HG03159 (cell line): ENCODE results near the gene TRPM6.

Source experiments
- ATAC-seq: cut with Tn5 transposase; IDR thresholded peaks from one replicate; pipeline ENCODE4 v1.9.1; 2021; ENCODE audit warnings: mild to moderate bottlenecking, moderate library complexity; ENCODE audit not compliant: unreplicated experiment

TRPM6 gene

DNA sequence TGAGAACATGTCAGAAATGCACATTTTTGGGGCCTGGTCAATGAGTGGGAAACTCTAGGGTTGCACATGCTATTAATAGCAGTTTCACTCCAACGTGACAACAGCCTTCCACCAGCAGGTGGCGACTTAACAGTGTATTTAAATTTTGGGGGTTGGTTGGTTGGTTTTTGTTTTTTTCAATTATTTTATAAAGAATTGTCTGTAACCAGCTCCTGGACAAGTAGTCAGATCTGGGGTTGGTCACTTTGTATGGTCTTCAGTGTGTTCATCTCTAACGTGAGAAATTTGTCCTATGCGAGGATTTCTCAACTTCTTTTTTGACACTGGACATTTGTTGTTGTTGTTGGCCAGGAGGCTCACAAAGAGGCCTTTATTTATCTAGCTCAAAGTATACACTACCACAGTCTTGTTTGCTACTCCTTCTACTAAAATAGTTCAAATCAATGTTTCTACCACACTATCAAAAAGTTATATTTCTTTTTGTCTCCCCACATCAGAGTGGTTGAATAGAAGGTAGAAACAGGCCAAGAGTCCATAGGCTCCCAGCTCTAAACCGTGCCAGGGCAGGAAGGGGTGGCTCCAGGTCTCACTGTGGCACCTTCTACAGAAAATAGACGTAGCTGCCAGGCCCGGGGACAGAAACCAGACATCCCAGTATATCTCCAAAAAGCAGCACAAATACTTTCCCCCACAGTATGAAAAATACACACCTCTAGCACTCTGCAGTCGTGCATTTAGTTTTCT, 110.4 kb downstream of the TRPM6 start:
- ATAC-seq = peak; percentile 62

DNA sequence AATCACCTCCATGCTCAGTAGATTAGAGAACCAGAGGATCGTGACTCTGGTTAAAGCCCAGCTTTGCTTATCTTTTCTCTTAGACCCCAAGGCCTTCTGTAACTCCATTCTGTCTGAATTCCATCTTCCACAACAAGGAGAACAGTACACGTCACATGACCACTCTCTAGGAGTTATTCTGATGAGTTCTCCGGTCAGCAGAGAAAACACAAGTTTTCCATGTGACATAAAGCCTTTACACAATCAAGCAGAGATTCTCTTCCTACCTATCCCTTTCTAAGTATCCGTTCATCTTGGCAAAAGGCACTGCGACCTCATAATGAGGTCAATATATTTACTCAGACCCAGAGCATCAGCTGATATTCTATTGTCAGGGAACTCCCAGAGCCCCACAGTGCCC, 112.3 kb downstream of the TRPM6 start:
- ATAC-seq = no peak

DNA sequence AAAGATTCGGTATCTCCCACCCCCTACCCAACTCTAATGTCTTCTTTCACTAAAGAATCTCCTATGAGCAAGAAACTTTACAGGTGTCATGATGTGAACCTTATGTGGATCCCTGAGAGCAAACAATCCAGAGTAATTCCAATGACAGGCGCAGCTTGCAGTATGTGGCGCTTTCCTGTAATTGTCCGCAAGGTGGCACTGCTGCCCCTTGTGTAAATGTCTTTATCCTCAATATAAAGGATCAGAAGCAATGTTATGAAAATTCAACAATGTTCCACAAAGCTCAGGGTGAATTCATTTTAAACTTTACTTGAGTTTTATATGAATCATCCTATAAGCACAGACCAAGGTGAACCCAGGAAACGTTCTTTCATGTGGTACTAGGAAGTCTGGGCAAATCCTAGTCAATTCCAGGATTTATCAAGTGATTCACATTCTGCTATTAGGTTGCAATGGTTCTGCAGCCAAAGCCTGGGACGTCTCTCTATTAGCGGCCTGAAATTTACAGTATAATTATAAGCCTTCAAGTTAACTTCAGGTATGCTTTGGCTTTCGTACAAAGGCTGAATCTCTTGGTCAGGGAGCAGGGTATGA, 113.7 kb downstream of the TRPM6 start:
- ATAC-seq = peak; percentile 47

DNA sequence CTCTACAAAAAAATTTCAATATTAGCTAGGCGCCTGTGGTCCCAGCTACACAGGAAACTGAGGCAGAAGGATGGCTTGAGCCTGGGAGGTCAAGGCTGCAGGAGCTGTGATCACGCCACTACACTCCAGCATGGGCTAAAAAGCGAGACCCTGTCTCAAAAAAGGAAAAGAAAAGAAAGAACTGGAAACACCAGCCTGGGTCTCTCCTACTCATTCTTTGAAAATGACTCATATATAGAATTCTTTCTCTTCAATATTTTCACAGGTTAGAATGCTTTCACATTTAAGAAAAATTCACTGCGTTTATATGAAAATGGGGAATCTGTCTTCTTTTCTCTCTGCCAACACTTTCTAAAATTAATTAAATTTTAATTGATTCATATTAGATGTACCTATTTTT, 115.6 kb downstream of the TRPM6 start:
- ATAC-seq = no peak

DNA sequence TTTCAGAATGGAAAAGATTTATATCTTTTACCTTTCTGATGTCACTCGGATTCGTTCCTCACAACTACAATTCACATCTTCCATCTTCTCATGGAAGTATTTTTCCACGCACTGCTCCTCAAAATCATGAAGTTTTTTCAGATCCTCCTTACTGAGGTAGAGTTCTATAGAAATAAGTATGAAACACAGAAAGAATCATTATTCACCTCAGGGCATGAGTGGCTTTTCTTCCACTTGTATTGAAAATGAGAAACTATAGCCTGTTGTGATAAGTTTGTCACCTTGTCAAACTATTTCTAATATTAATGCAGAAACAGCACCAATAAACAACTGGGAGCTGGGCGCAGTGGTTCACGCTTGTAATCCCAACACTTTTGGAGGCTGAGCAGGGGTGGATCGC, 116.0 kb downstream of the TRPM6 start:
- no peak for ATAC-seq

DNA sequence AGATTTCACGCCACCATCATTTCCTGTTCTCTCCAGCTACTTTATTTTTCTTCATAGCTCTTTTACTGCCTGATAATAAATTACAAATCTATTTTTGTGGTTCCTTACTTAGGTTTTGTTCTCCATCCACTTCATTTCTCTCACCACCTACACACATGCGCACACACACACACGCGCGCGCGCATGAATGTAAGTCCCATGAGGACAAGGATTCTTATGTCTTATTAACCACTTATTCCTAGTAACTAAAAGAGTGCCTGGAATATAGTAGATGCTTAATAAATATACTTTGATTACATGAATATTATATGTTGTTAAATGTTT, 116.5 kb downstream of the TRPM6 start:
- ATAC-seq = no peak

DNA sequence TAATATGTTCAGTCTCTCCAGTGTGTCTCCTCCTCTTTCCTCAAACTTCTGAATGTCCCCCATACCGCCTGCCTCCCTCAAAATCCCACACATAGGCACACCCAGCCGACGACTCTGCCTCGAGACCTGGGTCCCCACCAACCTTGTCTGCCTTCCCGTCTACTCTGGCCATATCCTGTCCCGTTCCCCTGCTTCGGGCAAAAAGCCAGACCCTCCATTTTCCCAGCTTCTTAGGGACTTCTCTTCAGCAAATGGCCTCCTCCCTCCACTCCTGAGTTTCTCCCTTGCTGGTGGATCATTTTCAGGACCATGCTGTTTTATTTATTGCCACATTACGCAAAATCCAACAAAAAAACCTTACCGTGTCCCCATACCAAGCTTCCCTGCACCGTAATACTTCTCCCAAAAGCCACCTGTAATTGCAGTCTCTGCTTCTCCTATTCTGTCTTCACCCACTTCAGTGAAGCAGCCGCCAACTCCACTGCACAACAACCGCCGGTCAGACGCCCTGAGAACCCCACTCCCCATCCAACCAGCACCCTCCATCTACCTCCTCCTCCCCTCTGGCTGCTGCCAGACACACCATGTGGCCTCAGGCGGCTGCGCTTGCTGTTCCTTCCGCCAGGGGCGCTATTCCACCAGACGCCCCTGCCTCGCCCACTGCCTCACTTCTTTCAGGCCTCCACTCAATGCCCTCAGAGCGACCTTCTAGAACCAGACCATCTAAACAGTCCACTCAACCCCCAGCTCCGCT, 117.0 kb downstream of the TRPM6 start:
- peak; percentile 79 for ATAC-seq

DNA sequence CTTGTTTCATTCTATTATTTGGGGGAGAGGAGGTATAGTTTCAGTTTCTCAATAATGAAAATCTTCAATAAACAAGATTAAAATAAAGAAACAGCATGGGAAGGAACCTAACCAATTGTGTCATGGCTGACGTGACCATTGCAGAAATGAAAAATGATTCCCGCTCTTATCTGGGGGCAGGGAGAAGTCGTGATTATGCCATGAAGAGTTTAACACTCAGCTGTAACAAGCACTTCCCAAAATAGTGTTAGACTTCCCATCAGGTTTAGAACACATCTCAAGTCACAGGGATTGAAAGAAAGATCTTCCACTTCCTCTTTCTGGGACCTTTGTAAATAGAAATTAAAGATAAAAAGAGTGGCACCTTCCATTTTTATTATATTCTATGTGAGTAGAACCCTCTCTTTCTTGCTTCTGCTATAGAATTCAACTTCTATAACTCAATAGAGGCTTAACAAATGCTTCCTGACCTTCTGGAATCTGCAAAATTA, 122.2 kb downstream of the TRPM6 start:
- ATAC-seq = no peak

DNA sequence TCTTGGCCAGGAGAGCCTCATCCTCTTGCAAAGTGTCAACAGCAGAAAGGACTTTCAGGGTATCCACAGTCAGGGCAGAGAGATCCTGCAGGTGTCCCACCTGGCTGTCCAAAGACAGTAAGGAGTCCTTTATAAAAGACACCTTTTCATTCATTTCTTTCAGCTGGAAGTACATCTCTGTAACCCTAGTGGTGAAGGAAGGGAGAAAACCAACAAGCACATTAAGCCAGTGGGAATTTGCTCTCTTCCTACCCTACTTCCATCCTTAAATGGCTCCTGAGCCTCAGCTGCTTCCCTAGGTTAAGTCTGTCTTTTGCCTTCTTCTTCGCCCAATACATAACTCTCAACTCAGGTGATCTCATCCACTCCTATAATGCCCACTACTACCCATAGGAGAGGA, 124.8 kb downstream of the TRPM6 start:
- ATAC-seq = no peak

DNA sequence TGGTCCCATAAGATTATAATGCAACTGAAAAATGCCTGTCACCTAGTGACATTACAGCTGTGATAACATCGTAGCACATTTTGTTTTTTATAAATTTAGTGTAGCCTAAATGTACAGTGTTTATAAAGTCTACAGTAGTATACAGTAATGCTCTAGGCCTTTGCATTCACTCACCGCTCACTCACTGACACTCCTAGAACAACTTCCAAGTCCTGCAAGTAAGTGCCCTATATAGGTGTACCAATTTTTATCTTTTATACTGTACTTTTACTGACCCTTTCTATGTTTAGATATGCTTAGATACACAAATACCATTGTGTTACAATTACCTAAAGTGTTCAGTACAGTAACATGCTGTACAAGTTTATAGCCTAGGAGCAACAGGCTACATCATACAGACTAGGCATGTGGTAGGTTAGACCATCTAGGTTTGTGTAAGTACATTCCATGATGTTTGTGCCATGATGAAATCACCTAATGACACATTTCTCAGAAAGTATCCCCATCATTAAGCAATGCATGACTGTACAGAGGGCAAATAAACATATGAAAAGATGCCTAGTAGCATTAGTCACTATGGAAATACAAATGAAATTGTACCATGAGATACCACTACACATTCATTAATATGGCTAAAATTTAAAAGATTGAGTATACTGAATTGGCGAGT, 127.6 kb downstream of the TRPM6 start:
- no peak for ATAC-seq

DNA sequence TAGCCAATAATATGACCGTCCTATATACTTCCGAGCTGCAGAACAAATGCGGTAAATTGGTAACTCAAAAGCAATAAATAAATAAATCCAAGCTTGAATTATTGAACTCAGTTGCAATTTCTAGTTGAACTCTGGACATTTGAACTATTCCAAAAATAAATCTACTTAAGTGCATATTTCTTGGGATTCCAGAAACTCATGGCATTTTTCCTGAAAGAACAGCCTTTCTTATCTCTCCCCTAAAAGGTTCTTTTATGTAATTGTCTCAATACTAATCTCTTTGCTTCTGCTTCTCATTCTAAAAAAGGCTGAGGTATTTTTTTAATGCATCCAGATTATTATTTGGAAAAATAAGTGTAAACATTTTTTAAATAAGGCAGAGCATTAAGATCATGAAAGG, 131.7 kb downstream of the TRPM6 start:
- no peak for ATAC-seq

DNA sequence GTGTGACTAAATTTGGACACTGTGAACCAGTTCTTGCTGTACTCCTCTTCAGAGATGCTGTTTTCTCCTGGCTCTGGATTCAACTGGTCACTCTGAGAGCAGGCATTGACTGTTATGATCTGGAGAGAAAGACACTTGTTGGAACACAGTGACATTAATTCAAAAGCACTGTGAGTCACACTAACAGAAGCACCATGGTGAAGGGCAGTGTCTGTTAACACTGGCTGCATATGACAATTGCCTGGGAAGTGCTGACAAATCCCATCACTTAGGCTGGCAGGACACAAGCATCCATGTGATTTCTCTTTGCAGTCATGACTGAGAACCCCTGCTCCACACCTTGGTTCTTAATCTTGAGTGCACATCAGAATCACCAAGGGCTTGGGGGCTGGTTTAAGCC, 132.4 kb downstream of the TRPM6 start:
- no peak for ATAC-seq

DNA sequence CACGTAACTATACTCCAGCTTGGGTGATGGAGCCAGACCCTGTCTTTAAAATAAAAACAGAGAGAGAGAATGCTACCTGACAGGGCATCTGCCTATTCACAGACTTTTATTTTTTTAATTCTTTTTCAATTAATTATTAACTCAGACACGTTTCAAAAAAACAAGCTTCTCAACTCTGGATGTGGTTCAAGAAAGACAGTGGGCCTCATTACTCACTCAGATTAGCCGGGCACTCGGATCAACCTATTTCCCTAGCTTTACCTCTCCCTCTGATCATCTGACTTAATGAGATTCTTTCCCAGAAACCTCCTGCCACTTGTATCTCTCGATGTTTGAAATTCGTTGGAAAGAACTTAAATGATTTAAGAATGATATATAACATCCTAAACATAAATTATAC, 134.1 kb downstream of the TRPM6 start:
- no peak for ATAC-seq

DNA sequence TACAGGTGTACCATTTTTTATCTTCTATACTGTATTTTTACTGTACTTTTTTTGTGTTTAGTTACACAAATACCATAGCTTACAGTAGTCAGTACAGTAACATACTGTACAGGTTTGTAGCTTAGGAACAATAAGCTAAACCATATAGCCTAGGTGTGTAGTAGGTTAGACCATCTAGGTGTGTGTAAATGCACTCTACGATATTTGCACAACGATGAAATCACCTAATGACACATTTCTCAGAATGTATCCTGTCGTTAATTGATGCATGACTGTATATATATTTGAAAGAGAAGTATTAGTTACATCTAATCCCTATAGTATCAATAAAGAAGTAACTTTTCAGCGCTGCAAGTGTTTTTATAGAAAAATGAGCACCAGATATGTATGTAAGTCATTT, 138.8 kb downstream of the TRPM6 start:
- no peak for ATAC-seq

DNA sequence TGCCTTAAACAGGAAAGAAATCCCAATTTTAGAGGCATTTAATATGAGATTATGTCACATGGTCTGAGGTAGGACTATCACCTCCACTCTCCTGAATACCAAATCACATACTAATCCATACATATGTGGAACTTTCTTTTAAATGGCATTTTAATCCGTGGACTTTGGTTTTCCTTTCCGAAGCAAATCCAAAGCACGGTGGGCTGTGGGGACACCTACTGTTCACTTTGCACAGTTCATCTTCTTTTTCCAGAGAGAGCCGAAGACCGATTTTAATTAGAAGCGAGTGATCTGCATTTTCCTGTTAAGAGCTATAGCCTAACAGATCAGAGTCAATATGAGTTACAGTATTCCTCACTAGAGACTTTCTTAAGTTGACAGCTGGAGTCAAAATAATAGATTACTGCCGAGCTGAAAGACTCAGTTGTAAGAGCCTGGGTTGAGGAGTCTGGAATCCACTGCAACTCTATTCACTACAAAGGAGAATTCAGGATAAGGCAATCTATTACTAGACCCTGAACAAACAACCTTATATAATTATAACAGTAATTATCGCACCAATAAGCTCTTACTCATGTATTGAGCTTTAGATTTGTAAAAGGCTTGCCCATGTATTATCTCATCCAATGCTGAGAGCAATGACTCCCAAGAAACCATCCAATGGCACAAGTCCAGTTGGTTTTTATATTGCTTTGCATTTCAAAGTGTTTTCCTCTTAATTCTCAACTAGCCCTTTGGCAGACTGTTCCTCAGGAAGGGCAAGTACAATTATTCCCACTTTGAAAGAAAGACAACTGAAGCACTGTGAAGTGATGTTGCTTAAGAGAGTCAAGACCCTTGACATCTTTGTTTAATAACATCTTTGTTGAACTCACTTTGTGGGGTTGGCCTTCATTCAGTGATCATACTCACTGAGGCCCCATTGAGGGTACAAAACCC, 144.7 kb downstream of the TRPM6 start:
- ATAC-seq = no peak

DNA sequence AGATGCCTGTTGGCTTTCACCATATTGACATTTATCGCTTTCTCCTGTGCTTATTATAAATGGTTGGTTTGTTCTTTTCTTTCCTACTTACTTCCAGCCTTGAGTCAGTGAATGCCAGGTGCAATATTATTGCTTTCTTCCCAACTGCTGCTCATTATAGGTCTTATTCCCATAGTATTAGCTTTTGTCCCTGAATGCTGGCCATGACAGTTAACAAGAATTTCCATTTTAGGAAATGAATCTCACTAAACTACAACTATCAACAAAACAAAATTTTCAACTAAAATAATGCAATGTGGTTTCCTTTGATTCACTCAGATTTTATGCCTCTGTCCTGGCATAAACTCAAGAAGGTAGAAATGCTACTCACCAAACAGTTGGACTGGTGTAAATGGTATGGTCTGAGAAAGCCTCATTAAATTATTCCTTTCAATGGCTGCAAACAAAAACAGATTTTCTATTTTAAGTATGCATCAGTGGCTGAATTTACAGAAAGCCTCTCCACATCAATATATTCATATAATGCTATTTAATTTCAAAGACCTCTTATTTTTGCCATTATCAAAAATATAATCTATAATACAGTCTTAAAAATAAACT, 145.4 kb downstream of the TRPM6 start:
- no peak for ATAC-seq

DNA sequence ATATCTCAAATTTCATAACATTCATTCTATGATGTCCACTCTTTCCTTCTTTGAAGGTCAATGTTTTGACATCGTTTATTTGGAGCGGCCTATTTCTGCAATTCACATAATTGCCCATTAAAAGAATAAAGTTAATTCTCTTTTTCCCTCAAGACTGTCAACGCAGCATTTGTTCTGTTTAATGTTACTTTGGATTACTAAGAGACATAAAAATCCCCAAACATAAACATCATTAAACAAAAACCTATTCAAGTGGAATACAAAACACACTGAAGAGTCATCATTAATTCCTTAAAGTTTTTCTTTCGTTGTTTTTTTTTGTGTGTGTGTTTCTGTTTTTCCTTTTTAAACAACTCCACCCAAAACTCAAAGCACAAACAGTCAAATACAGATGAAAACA, 151.1 kb downstream of the TRPM6 start:
- ATAC-seq = no peak

DNA sequence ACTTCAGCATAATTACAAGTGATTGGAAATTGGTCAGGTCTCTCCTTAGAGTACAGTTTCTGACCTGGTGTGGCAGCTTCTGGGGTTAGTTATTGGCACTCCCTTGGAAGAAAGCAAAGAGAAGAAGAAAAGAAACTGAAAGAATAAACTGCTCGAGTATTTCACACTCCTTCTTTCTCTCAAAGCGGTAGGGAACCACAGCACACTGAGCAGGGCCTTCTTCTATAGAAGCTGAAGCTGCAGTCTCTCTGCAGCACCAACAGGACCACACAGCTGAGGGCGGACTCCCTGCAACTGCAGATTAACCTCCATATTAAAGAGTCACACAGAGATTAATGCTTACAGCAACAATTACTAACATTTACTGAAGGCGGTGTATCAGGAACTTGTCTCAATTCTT, 152.0 kb downstream of the TRPM6 start:
- no peak for ATAC-seq

DNA sequence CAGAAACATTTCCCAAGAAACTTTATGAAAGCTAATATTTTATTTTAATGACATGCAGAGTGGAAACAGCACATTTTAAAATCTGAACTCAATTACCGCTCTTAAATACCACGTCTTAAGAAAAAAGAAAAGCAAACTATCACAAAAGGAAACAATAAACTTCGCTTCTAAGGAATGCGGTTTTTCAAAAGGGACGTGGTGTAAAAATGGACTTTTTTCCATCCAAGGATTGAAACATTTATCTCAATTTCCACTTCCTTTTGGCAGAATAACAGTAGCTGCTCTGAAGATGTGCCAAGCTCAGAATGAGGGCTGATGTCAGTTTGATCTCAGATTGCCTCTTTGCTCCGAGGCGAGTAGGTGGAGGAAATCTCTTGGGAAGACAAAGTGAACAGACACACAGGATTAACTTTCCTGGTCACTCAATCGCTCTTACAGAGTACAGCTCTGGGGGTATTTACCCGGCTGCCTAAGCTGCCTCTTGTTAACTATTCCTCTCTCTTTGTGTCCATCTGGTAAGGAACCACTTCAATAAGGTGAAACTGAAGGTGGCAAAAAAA, 158.5 kb downstream of the TRPM6 start:
- ATAC-seq = no peak

DNA sequence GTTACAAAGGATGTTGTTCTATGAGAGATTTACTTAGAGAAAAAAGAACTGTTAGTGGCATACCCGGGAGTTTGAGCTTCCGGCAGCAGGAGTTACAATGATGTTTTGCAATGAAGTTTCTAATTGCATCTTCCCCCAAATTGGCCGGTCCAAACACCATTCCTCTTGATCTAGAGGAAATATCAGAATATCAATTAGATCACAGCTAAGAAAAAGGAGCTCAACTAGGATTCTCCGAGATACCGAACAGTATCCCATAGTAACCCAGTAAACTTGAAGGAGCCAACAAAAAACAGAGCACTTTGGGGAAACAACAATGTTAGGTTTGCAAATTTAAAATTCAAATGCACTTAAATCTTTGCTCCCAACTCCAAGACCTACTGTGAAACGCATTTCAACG, 159.5 kb downstream of the TRPM6 start:
- ATAC-seq = no peak
